Fibroblast of lung (primary cell): Measurements from ENCODE around the gene LRP8.

Experiments
- EZH2 ChIP-seq: IDR thresholded peaks from 2 replicates; pipeline ENCODE4 v1.5.1; 2012; ENCODE audit warnings: low read length, control low read depth, mild to moderate bottlenecking; ENCODE audit errors: missing control alignments
- TF ChIP-seq, protein P1 (sequence below), 2 donors: IDR thresholded peaks in 1 of 2; conservative IDR thresholded peaks in 1 of 2; 1 replicate in 1 of 2; 2 replicates in 1 of 2; pipeline ENCODE4 v1.5.1; 2011 to 2012; ENCODE audit warnings: low read length in 2 of 2, control low read depth in 1 of 2, inconsistent platforms in 1 of 2, low read depth in 1 of 2, mild to moderate bottlenecking in 1 of 2

DNA sequence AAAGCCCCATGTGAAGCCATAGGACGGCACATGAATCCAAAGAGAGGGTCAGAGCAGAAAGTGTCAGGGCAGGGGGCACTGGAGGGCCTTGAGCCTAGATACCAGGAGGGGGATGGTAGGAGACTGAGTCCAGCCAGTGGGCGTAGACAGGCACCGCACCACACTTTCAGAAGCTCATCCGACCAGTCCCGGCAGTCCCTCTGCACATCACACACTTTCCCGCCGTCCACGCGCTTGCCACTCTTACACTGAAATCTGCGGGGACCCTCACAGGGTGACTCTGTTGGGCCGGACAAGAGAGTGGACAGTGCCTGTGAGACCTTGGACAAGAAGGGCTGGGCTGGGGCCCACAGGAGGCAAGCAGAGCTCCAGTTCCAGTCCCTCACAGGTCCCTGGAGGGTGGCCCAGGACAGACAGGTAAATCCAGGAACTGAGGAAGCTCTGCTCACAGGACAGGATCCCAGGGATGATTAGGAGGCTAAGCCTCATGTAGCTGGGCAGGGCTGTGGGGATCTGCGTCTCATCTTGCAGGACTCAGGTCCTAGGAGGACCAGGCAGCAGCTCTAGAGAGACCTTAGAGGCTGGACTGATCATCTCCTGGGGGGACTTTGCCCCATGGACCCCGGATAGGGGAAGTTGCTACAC, 53.2 kb downstream of the LRP8 start:
- TF ChIP-seq, protein P1, sequence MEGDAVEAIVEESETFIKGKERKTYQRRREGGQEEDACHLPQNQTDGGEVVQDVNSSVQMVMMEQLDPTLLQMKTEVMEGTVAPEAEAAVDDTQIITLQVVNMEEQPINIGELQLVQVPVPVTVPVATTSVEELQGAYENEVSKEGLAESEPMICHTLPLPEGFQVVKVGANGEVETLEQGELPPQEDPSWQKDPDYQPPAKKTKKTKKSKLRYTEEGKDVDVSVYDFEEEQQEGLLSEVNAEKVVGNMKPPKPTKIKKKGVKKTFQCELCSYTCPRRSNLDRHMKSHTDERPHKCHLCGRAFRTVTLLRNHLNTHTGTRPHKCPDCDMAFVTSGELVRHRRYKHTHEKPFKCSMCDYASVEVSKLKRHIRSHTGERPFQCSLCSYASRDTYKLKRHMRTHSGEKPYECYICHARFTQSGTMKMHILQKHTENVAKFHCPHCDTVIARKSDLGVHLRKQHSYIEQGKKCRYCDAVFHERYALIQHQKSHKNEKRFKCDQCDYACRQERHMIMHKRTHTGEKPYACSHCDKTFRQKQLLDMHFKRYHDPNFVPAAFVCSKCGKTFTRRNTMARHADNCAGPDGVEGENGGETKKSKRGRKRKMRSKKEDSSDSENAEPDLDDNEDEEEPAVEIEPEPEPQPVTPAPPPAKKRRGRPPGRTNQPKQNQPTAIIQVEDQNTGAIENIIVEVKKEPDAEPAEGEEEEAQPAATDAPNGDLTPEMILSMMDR (conservative IDR thresholded peaks at IDR 0.05 in 1 of 2, IDR thresholded peaks at IDR 0.05 in 1 of 2; ENCODE audit: low read depth in 1 of 2, low read length in 2 of 2), result no peak
- TF ChIP-seq EZH2, result no peak
